PC-9 (cell line): ENCODE measurements around the gene SPDYE18. TPM values are rescaled to one million over a fixed set of nuclear protein-coding genes. Genes with fewer than 3 reads are reported as not detected.
"Not testable (repeated sequence)": the region's sequence is repeated elsewhere in the genome, so short reads cannot be mapped to it uniquely, and the experiment has no call there.

ENCODE experiments used
- BruUV-seq: library from RNA; stranded (reverse); fragments of 400-500 nt; replicated peaks from 2 replicates; lab custom pipeline; 2021; lab: Mats Ljungman, UMichigan
- CTCF ChIA-PET: fragments of 300-600 bp; sonication (Branson Sonifier 250); formaldehyde crosslinking; loops from one replicate; lab custom pipeline; 2022; ENCODE audit warnings: antibody characterized with exemption; lab: Charles Lee
- POLR2A ChIA-PET: fragments of 300-600 bp; sonication (Branson Sonifier 250); formaldehyde crosslinking; loops from one replicate; lab custom pipeline; 2022; ENCODE audit warnings: antibody characterized with exemption; ENCODE audit not compliant: unreplicated experiment; lab: Charles Lee
- DNase-seq, 2 experiments: peaks; one replicate each; pipeline versions ENCODE4 v3.0.0 to v3.0.0-alpha.2; 2015 to 2022; ENCODE audit warnings: mixed read lengths in 1 of 2
- H2AFZ ChIP-seq: fragments of 200-600 bp; sonication (generic); 2 replicates; pipeline ENCODE4 v1.8.1; 2017; ENCODE audit warnings: antibody characterized with exemption
- H3F3A ChIP-seq: fragments of 200-600 bp; sonication (generic); 2 replicates; pipeline ENCODE4 v1.8.1; 2017; ENCODE audit warnings: antibody characterized with exemption, mild to moderate bottlenecking, low read depth; ENCODE audit not compliant: insufficient read depth
- H3K27ac ChIP-seq: fragments of 200-600 bp; sonication (generic); 2 replicates; pipeline ENCODE4 v1.6.1; 2016; ENCODE audit warnings: mixed run types
- H3K27me3 ChIP-seq: fragments of 200-600 bp; sonication (generic); 2 replicates; pipeline ENCODE4 v1.6.1; 2016; ENCODE audit warnings: low read depth, mixed run types; ENCODE audit not compliant: insufficient read depth
- H3K36me3 ChIP-seq: fragments of 200-600 bp; sonication (generic); 2 replicates; pipeline ENCODE4 v1.6.1; 2016; ENCODE audit warnings: low read depth, mixed run types
- H3K4me1 ChIP-seq: fragments of 200-600 bp; sonication (generic); replicated peaks from 2 replicates; pipeline ENCODE4 v1.6.1; 2016; ENCODE audit warnings: mixed run types; ENCODE audit not compliant: insufficient read depth
- H3K4me2 ChIP-seq: fragments of 200-600 bp; sonication (generic); 2 replicates; pipeline ENCODE4 v1.6.1; 2017; ENCODE audit warnings: mixed run types
- H3K4me3 ChIP-seq: fragments of 200-600 bp; sonication (generic); 2 replicates; pipeline ENCODE4 v1.6.1; 2016; ENCODE audit warnings: mixed run types
- H3K79me2 ChIP-seq: fragments of 200-600 bp; sonication (generic); 2 replicates; pipeline ENCODE4 v1.6.1; 2017; ENCODE audit warnings: low read depth, mixed run types
- H3K9me2 ChIP-seq: fragments of 200-600 bp; sonication (generic); 2 replicates; pipeline ENCODE4 v1.8.1; 2017; ENCODE audit warnings: mild to moderate bottlenecking; ENCODE audit not compliant: insufficient read depth
- H3K9me3 ChIP-seq: fragments of 200-600 bp; sonication (generic); 2 replicates; pipeline ENCODE4 v1.8.1; 2016; ENCODE audit warnings: low read depth; ENCODE audit not compliant: insufficient read depth
- H4K20me1 ChIP-seq: fragments of 200-600 bp; sonication (generic); 2 replicates; pipeline ENCODE4 v1.8.1; 2017; ENCODE audit not compliant: insufficient read depth
- intact Hi-C: fragments of 100-400 bp; cut with micrococcal nuclease; formaldehyde crosslinking; loops from one replicate; pipeline ENCODE4 v1.10.0; 2022; ENCODE audit not compliant: unreplicated experiment
- total RNA-seq: library from RNA; stranded (reverse); gene quantifications from 2 replicates; pipeline ENCODE4 v1.2.3, GENCODE V29; 2021

The SPDYE18 gene
- total RNA-seq, 1 experiment from 2014 or later, result 0.44 TPM

GRCh38 chr7:77092301-77092700, 29.9 kb upstream of the SPDYE18 start:
- H3K27me3 ChIP-seq, H3F3A ChIP-seq, H3K79me2 ChIP-seq, H3K4me1 ChIP-seq, H4K20me1 ChIP-seq, H3K4me2 ChIP-seq, BruUV-seq, H3K9me2 ChIP-seq, H3K27ac ChIP-seq, CTCF ChIA-PET, DNase-seq, H3K9me3 ChIP-seq, H3K4me3 ChIP-seq, H3K36me3 ChIP-seq, intact Hi-C loops, H2AFZ ChIP-seq, POLR2A ChIA-PET: not testable (repeated sequence)

GRCh38 chr7:77082192-77082591, 19.8 kb upstream of the SPDYE18 start:
- POLR2A ChIA-PET, H3K4me3 ChIP-seq: not testable (repeated sequence)

GRCh38 chr7:77080236-77080635, 17.9 kb upstream of the SPDYE18 start:
- H3F3A ChIP-seq, H3K9me2 ChIP-seq, H3K27me3 ChIP-seq, H4K20me1 ChIP-seq, H3K4me3 ChIP-seq, intact Hi-C loops, H3K27ac ChIP-seq, H3K9me3 ChIP-seq, BruUV-seq, H3K79me2 ChIP-seq, H3K4me2 ChIP-seq, DNase-seq, CTCF ChIA-PET, H3K4me1 ChIP-seq, POLR2A ChIA-PET, H2AFZ ChIP-seq, H3K36me3 ChIP-seq: not testable (repeated sequence)

More at GRCh38 chr7:77082192-77082591, 19.8 kb upstream of the SPDYE18 start:
- H3K4me1 ChIP-seq, intact Hi-C loops, H3K27ac ChIP-seq, DNase-seq, H3K9me3 ChIP-seq, H3K79me2 ChIP-seq, BruUV-seq, H3F3A ChIP-seq, H3K36me3 ChIP-seq, H4K20me1 ChIP-seq, H3K9me2 ChIP-seq, H2AFZ ChIP-seq, H3K27me3 ChIP-seq, H3K4me2 ChIP-seq, CTCF ChIA-PET: not testable (repeated sequence)

- DNase-seq, H3F3A ChIP-seq, H2AFZ ChIP-seq, POLR2A ChIA-PET, H3K4me2 ChIP-seq, H3K9me3 ChIP-seq, H3K4me1 ChIP-seq, H3K27ac ChIP-seq, H3K36me3 ChIP-seq, H3K9me2 ChIP-seq, intact Hi-C loops, BruUV-seq, H3K4me3 ChIP-seq, H4K20me1 ChIP-seq, H3K27me3 ChIP-seq, CTCF ChIA-PET, H3K79me2 ChIP-seq: not testable (repeated sequence)
Measured at GRCh38 chr7:77079624-77080023, 17.3 kb upstream of the SPDYE18 start.

GRCh38 chr7:77079112-77079511, 16.8 kb upstream of the SPDYE18 start:
- H3K4me1 ChIP-seq, H4K20me1 ChIP-seq, DNase-seq, H3F3A ChIP-seq, H3K9me3 ChIP-seq, BruUV-seq, CTCF ChIA-PET, H3K79me2 ChIP-seq, H3K4me2 ChIP-seq, intact Hi-C loops, H2AFZ ChIP-seq, H3K9me2 ChIP-seq, POLR2A ChIA-PET, H3K27me3 ChIP-seq, H3K36me3 ChIP-seq, H3K4me3 ChIP-seq, H3K27ac ChIP-seq: not testable (repeated sequence)

- BruUV-seq, H4K20me1 ChIP-seq, H3K4me1 ChIP-seq, H3K79me2 ChIP-seq, H3K36me3 ChIP-seq, H3F3A ChIP-seq, DNase-seq, H3K4me2 ChIP-seq, POLR2A ChIA-PET, H2AFZ ChIP-seq, H3K27me3 ChIP-seq, H3K9me3 ChIP-seq, H3K9me2 ChIP-seq, H3K27ac ChIP-seq, CTCF ChIA-PET, intact Hi-C loops, H3K4me3 ChIP-seq: not testable (repeated sequence)
Measured at GRCh38 chr7:77077060-77077459, 14.7 kb upstream of the SPDYE18 start.

- H3K27me3 ChIP-seq, intact Hi-C loops, BruUV-seq, H3F3A ChIP-seq, CTCF ChIA-PET, H3K4me1 ChIP-seq, H3K79me2 ChIP-seq, POLR2A ChIA-PET, H3K4me3 ChIP-seq, H3K9me3 ChIP-seq, DNase-seq, H2AFZ ChIP-seq, H3K27ac ChIP-seq, H3K4me2 ChIP-seq, H3K36me3 ChIP-seq, H4K20me1 ChIP-seq, H3K9me2 ChIP-seq: not testable (repeated sequence)
Measured at GRCh38 chr7:77074786-77075396, 12.5 kb upstream of the SPDYE18 start.
